Camera-type eye (tissue), 1 donor: ENCODE results near the gene ZNF12. TPM values are rescaled to one million over a fixed set of nuclear protein-coding genes. Genes with fewer than 3 reads are reported as not detected.

Source experiments
- total RNA-seq: library from RNA; depleted of rRNA; stranded (reverse); fragments of >200 nt; gene quantifications from one replicate; pipeline ENCODE4 v1.2.3, GENCODE V29; 2014

ZNF12 gene
- 45.3 TPM for total RNA-seq

GRCh38 chr7:6706666-6707407 lies at the start of gene ZNF12:
Gene ZNF12, minus strand, starts transcription at chr7:6706947. Its CDS starts 1,774 bp downstream, at chr7:6705173.

GRCh38 chr7:6753964-6754363 lies 47.2 kb upstream of the ZNF12 start, which contains the start of gene RSPH10B2:
Gene RSPH10B2, plus strand, starts transcription at chr7:6754103. Its CDS starts 3,575 bp downstream, at chr7:6757678.

Other genes starting within 250 kb of the ZNF12 start
- gene KDELR2, start 222.8 kb downstream of the ZNF12 start, total RNA-seq, result 132 TPM
- not detected for gene GRID2IP, start 155.5 kb downstream of the ZNF12 start, total RNA-seq
- gene ZDHHC4, start 129.5 kb downstream of the ZNF12 start, total RNA-seq, result 60.5 TPM
- gene INTS15, start 116.9 kb downstream of the ZNF12 start, total RNA-seq, result 21.0 TPM
- 20.7 TPM for gene ZNF853, start 91.3 kb downstream of the ZNF12 start, total RNA-seq
- 35.3 TPM for gene ZNF316, start 69.6 kb downstream of the ZNF12 start, total RNA-seq
- gene RSPH10B2, start 47.2 kb upstream of the ZNF12 start, total RNA-seq, result not detected
- gene CCZ1B, start 119.3 kb upstream of the ZNF12 start, total RNA-seq, result 68.2 TPM